IPS-11a (cell line): Measurements from ENCODE around the gene NCOA4.
"Not testable (repeated sequence)": the region's sequence is repeated elsewhere in the genome, so short reads cannot be mapped to it uniquely, and the experiment has no call there.

ENCODE experiments used
- H3K4me3 ChIP-seq: one replicate; pipeline ENCODE4 v1.5.1; 2013; ENCODE audit warnings: low read depth, low read length, control low read depth

NCOA4 gene

GRCh38 chr10:46020344-46020657 lies 10.1 kb downstream of the NCOA4 start:
- H3K4me3 ChIP-seq, result no peak overlapping the region

GRCh38 chr10:46019569-46020343 lies 10.7 kb downstream of the NCOA4 start:
- H3K4me3 ChIP-seq, result no peak overlapping the region

GRCh38 chr10:46019177-46019528 lies 11.3 kb downstream of the NCOA4 start:
- H3K4me3 ChIP-seq, result no peak overlapping the region

GRCh38 chr10:46018453-46019176 lies 11.8 kb downstream of the NCOA4 start:
- no peak overlapping the region for H3K4me3 ChIP-seq

- H3K4me3 ChIP-seq, result no peak overlapping the region
Observed at GRCh38 chr10:46017733-46018132, 12.7 kb downstream of the NCOA4 start.

GRCh38 chr10:46016811-46017210 lies 13.6 kb downstream of the NCOA4 start:
- H3K4me3 ChIP-seq, result no peak overlapping the region

- H3K4me3 ChIP-seq, result no peak overlapping the region
Observed at GRCh38 chr10:46016190-46016589, 14.2 kb downstream of the NCOA4 start.

GRCh38 chr10:46014683-46015405 lies 15.6 kb downstream of the NCOA4 start:
- H3K4me3 ChIP-seq, result no peak overlapping the region

- H3K4me3 ChIP-seq, result no peak overlapping the region
Observed at GRCh38 chr10:46014206-46014605, 16.2 kb downstream of the NCOA4 start.

- H3K4me3 ChIP-seq, result no peak overlapping the region
Observed at GRCh38 chr10:46012746-46013145, 17.7 kb downstream of the NCOA4 start.

GRCh38 chr10:46006219-46006618 lies 24.2 kb downstream of the NCOA4 start:
- no peak overlapping the region for H3K4me3 ChIP-seq

GRCh38 chr10:46005383-46005782 lies 25.0 kb downstream of the NCOA4 start:
- H3K4me3 ChIP-seq, result no peak overlapping the region

- no peak overlapping the region for H3K4me3 ChIP-seq
Observed at GRCh38 chr10:46004963-46005362, 25.5 kb downstream of the NCOA4 start.

GRCh38 chr10:46002916-46003693 lies 27.3 kb downstream of the NCOA4 start:
- no peak overlapping the region for H3K4me3 ChIP-seq

GRCh38 chr10:46002189-46002687 lies 28.2 kb downstream of the NCOA4 start:
- not testable (repeated sequence) for H3K4me3 ChIP-seq

- no peak overlapping the region for H3K4me3 ChIP-seq
Observed at GRCh38 chr10:46001187-46001756, 29.2 kb downstream of the NCOA4 start.

- H3K4me3 ChIP-seq, result no peak overlapping the region
Observed at GRCh38 chr10:46000538-46000937, 29.9 kb downstream of the NCOA4 start.

- H3K4me3 ChIP-seq, result not testable (repeated sequence)
Observed at GRCh38 chr10:45999955-46000354, 30.5 kb downstream of the NCOA4 start.

- H3K4me3 ChIP-seq, result no peak overlapping the region
Observed at GRCh38 chr10:45997994-45998763, 32.2 kb downstream of the NCOA4 start.

- H3K4me3 ChIP-seq, result no peak overlapping the region
Observed at GRCh38 chr10:45997557-45997956, 32.9 kb downstream of the NCOA4 start.
